ENCODE data around the gene RESF1. TPM values are rescaled to one million over a fixed set of nuclear protein-coding genes. Genes with fewer than 3 reads are reported as not detected.

RESF1 gene
- total and polyA plus RNA-seq, 2 donors (not counting 3 experiments of a cell fraction or from before 2014, with no cell fraction given): 40.3 to 70.0 TPM

DNA sequence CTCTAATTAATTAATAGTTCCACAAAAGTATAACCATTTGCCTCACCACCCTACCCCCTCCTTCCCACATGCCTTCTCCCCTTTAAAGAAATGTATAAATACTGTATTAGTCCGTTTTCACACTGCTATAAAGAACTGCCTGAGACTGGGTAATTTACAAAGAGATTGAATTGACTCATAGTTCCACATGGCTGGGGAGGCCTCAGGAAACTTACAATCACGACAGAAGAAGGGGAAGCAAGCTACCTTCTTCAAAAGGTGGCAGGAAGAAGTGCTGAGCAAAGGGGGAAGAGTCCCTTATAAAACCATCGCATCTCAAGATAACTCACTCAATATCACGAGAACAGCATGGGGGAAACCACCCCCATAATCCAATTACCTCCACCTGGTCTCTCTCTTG, 8.2 kb upstream of the RESF1 start:
- H3K9ac ChIP-seq (replicated peaks; ENCODE audit: extremely low read depth, insufficient read depth, low read length): no peak overlapping the region
- no peaks in the 10 kb centered on the region for H3K9me1 ChIP-seq (replicated peaks; ENCODE audit: control insufficient read depth, extremely low read depth, insufficient read depth, low read length)
- no peaks in the 10 kb centered on the region for H3K9me3 ChIP-seq (replicated peaks; ENCODE audit: control insufficient read depth, insufficient read depth, low read length)
- TF ChIP-seq, protein P1, sequence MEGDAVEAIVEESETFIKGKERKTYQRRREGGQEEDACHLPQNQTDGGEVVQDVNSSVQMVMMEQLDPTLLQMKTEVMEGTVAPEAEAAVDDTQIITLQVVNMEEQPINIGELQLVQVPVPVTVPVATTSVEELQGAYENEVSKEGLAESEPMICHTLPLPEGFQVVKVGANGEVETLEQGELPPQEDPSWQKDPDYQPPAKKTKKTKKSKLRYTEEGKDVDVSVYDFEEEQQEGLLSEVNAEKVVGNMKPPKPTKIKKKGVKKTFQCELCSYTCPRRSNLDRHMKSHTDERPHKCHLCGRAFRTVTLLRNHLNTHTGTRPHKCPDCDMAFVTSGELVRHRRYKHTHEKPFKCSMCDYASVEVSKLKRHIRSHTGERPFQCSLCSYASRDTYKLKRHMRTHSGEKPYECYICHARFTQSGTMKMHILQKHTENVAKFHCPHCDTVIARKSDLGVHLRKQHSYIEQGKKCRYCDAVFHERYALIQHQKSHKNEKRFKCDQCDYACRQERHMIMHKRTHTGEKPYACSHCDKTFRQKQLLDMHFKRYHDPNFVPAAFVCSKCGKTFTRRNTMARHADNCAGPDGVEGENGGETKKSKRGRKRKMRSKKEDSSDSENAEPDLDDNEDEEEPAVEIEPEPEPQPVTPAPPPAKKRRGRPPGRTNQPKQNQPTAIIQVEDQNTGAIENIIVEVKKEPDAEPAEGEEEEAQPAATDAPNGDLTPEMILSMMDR (IDR thresholded peaks at IDR 0.05; ENCODE audit: extremely low read depth in 1 of 2, insufficient read depth in 1 of 2, low read depth in 1 of 2, low read length in 2 of 2): no peak
- no peak for TF ChIP-seq MYC (IDR thresholded peaks at IDR 0.05; ENCODE audit: low read depth, low read length)
- no peak for TF ChIP-seq POLR2AphosphoS5 (IDR thresholded peaks at IDR 0.05; ENCODE audit: insufficient read depth, low read depth, low read length)
- no peak for TF ChIP-seq EZH2 (IDR thresholded peaks at IDR 0.05; ENCODE audit: borderline replicate concordance, low read depth, low read length, severe bottlenecking)
- no peak for TF ChIP-seq GATA2 (IDR thresholded peaks at IDR 0.05; ENCODE audit: insufficient read depth, insufficient read length, low read depth, low read length)
- TF ChIP-seq POLR2A (IDR thresholded peaks at IDR 0.05; ENCODE audit: low read depth, low read length): no peak
- TF ChIP-seq JUN (IDR thresholded peaks at IDR 0.05; ENCODE audit: borderline replicate concordance, insufficient read depth, insufficient read length, low read depth): no peak
- TF ChIP-seq FOS (IDR thresholded peaks at IDR 0.05; ENCODE audit: borderline replicate concordance, insufficient read depth, low read length): no peak
- no peak for TF ChIP-seq MAX (IDR thresholded peaks at IDR 0.05; ENCODE audit: insufficient read depth, insufficient read length)
- no peak overlapping the region for H3K4me2 ChIP-seq (ENCODE audit: insufficient read depth, low read length)
- DNase-seq (ENCODE audit: low read depth, low spot score) (no peak), FAIRE-seq (no peak)
- H2AFZ ChIP-seq (ENCODE audit: low read depth, low read length): no peak overlapping the region
- ChIA-PET CTCF (no interaction called here), POLR2A (no interaction called here)
- dilution Hi-C loops (cut with MboI; ENCODE audit: extremely low pct_ligation_motif_present, low sequenced_read_pairs): no loop called here
- H4K20me1 ChIP-seq (replicated peaks; ENCODE audit: control insufficient read depth, extremely low read depth, insufficient read depth, low read length): no peaks in the 10 kb centered on the region
- H3K4me1 ChIP-seq (ENCODE audit: control insufficient read depth, extremely low read depth, insufficient read depth, low read length): no peaks in the 10 kb centered on the region
- H3K36me3 ChIP-seq (ENCODE audit: control insufficient read depth in 2 of 2, extremely low read depth in 1 of 2, insufficient read depth in 2 of 2, low read length in 2 of 2): no peaks in the 10 kb centered on the region
- H3K27me3 ChIP-seq (ENCODE audit: control insufficient read depth in 2 of 2, insufficient read depth in 2 of 2, low read length in 2 of 2): no peaks in the 10 kb centered on the region
- intact Hi-C loops (cut with micrococcal nuclease): loop anchor here (10.0 kb wide), 1 partner anchor 136 kb away; no protein-coding TSS in a partner anchor
- no peak overlapping the region for H3K4me3 ChIP-seq (replicated peaks in 1 of 3; ENCODE audit: insufficient read depth in 1 of 3, low read depth in 1 of 3, low read length in 3 of 3)
- BruUV-seq (replicated peaks): no TSS peak
- H3K79me2 ChIP-seq (ENCODE audit: control insufficient read depth, insufficient read depth, low read length): no peaks in the 10 kb centered on the region
- no peak overlapping the region for H3K27ac ChIP-seq (ENCODE audit: insufficient read depth, low read depth, low read length)
